Lung (tissue), 13 donors: ENCODE measurements around the gene SYNGR1. TPM values are rescaled to one million over a fixed set of nuclear protein-coding genes. Genes with fewer than 3 reads are reported as not detected.

Experiments used
- ATAC-seq: fragments of 200-7000 bp; cut with Tn5 transposase; one replicate; pipeline ENCODE4 v1.9.1; 2020; ENCODE audit warnings: moderate number of reproducible peaks; ENCODE audit not compliant: insufficient read depth, low FRiP score
- DNase-seq, 3 donors: peaks; one replicate each; pipeline ENCODE4 v3.0.0-alpha.2; 2013 to 2017
- H3K27ac ChIP-seq, 2 donors: one replicate each; pipeline ENCODE4 v1.5.1; 2013; ENCODE audit warnings: mild to moderate bottlenecking in 2 of 2, moderate library complexity in 2 of 2, control low read depth in 1 of 2, inconsistent platforms in 1 of 2, low read depth in 1 of 2, low read length in 1 of 2
- H3K27me3 ChIP-seq, 3 donors: one replicate each; pipeline ENCODE4 v1.5.1; 2013; ENCODE audit warnings: low read length in 2 of 3; ENCODE audit not compliant: control insufficient read depth in 3 of 3, insufficient read depth in 3 of 3
- H3K36me3 ChIP-seq, 4 donors: one replicate each; pipeline ENCODE4 v1.5.1; 2013; ENCODE audit warnings: low read length in 4 of 4, mild to moderate bottlenecking in 1 of 4, moderate library complexity in 1 of 4; ENCODE audit not compliant: control insufficient read depth in 4 of 4, insufficient read depth in 4 of 4
- H3K4me1 ChIP-seq, 5 donors: one replicate each; pipeline ENCODE4 v1.5.1; 2013; ENCODE audit warnings: low read length in 5 of 5, mild to moderate bottlenecking in 2 of 5, moderate library complexity in 1 of 5; ENCODE audit not compliant: control insufficient read depth in 5 of 5, insufficient read depth in 5 of 5
- H3K4me3 ChIP-seq: one replicate; pipeline ENCODE4 v1.5.1; 2013; ENCODE audit warnings: mild to moderate bottlenecking, control low read depth, moderate library complexity
- H3K9ac ChIP-seq, 2 donors: one replicate each; pipeline ENCODE4 v1.5.1; 2013; ENCODE audit warnings: low read length in 2 of 2, control low read depth in 1 of 2; ENCODE audit not compliant: insufficient read depth in 1 of 2
- H3K9me3 ChIP-seq, 4 donors: one replicate each; pipeline ENCODE4 v1.5.1; 2013; ENCODE audit warnings: low read length in 3 of 4, mild to moderate bottlenecking in 1 of 4, moderate library complexity in 1 of 4; ENCODE audit not compliant: control insufficient read depth in 4 of 4, insufficient read depth in 3 of 4
- CTCF ChIP-seq: IDR thresholded peaks from 2 replicates; pipeline ENCODE4 v1.5.1; 2012; ENCODE audit warnings: mild to moderate bottlenecking; ENCODE audit errors: control extremely low read depth, extremely low read depth
- WGBS, 2 donors: extraction: QIAGEN DNeasy Blood & Tissue Kit; methylation state at CpG; one replicate each; pipeline ENCODE4 v1.1.7; 2013; 5-methylcytosine and 5-hydroxymethylcytosine counted together
- polyA plus RNA-seq, 2 donors: library from polyadenylated mRNA; stranded (reverse); fragments of 200-250 nt; gene quantifications; one replicate each; pipeline ENCODE4 v1.2.1, GENCODE V29; 2013
- small RNA-seq: library from RNA; depleted of rRNA; stranded (forward); fragments of <200 nt; gene quantifications from one replicate; pipeline ENCODE3, GENCODE V24; 2014; ENCODE audit warnings: low replicate concordance
- total RNA-seq, 2 donors: library from RNA; depleted of rRNA in 1 of 2; stranded (reverse); fragments of >200 nt in 1 of 2; gene quantifications; one replicate each; pipeline ENCODE4 v1.2.1, GENCODE V29; 2014 to 2021
- donor health status: control.
- donor health status: control.
- donor health status: Bipolar disorder and iron deficiency.
- donor health status: healthy.
- donor health status: DM: yes; HTN: yes; CAD: no.

SYNGR1 gene
- total and polyA plus RNA-seq, 4 donors = 3.5 to 13.3 (median 5.5) TPM

GRCh38 chr22:39433476-39434242 is 83.9 kb downstream of the SYNGR1 start:
- H3K9ac ChIP-seq = no peak overlapping the region
- DNase-seq (no peak), ATAC-seq (no peak)
- H3K27ac ChIP-seq = no peak overlapping the region
- no peaks in the 10 kb centered on the region for H3K27me3 ChIP-seq
- peaks cover 0 to 31% (median 14%) of the 10 kb centered on the region in 4 donors for H3K36me3 ChIP-seq
- H3K4me3 ChIP-seq = no peak overlapping the region
- H3K4me1 ChIP-seq = peaks cover 0 to 14% (median 8%) of the 10 kb centered on the region in 5 donors
- 88 to 91% methylated on average over 31 of the region's 31 CpGs for WGBS, 2 donors
- TF ChIP-seq CTCF = no peak
- no peaks in the 10 kb centered on the region for H3K9me3 ChIP-seq

DNA sequence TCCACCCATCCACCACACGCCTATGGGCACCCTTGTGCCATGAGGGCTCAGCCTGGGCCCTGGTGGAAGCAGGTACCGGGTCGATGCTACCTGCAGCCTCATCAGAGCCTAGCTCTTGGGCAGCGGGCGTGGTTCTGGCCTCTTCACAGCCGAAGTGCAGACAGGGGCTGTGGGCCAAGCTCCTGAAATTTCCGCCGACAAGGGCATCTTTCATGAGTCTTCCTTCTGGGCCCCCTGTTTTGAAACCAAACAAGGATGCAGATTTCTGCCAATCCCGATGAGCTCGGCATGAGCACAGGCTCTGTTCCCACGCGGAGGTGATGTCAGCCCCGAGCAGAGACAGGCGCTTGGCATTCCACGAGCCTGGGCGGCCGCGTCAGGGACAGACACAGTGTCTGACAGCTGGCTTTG is 84.5 kb downstream of the SYNGR1 start:
- peaks cover 0 to 14% (median 8%) of the 10 kb centered on the region in 5 donors for H3K4me1 ChIP-seq
- H3K4me3 ChIP-seq = no peak overlapping the region
- H3K9me3 ChIP-seq = no peaks in the 10 kb centered on the region
- no peaks in the 10 kb centered on the region for H3K27me3 ChIP-seq
- 84 to 91% methylated on average over 18 of the region's 18 CpGs for WGBS, 2 donors
- H3K9ac ChIP-seq = no peak overlapping the region
- H3K27ac ChIP-seq = no peak overlapping the region
- no peak for TF ChIP-seq CTCF
- DNase-seq (no peak), ATAC-seq (no peak)
- H3K36me3 ChIP-seq = peaks cover 0 to 25% (median 12%) of the 10 kb centered on the region in 4 donors

- Histone ChIP-seq H3K4me1 (peaks cover 0 to 14% (median 8%) of the 10 kb centered on the region in 5 donors), H3K27ac (no peak overlapping the region), H3K4me3 (no peak overlapping the region), H3K9me3 (no peaks in the 10 kb centered on the region), H3K9ac (no peak overlapping the region), H3K36me3 (peaks cover 0 to 25% (median 11%) of the 10 kb centered on the region in 4 donors), H3K27me3 (no peaks in the 10 kb centered on the region)
- 88 to 93% methylated on average over 6 of the region's 6 CpGs for WGBS, 2 donors
- ATAC-seq (no peak), DNase-seq (no peak)
- no peak for TF ChIP-seq CTCF
Observed at GRCh38 chr22:39434721-39435120, 84.9 kb downstream of the SYNGR1 start.

Small RNAs within 50 kb of the gene (small RNA-seq; reads per million reads assigned to genes)
- gene SNORD43 = not detected
- gene SNORD83A = 5,142 reads per million, percentile 100 among the genes with 10 or more reads in this experiment
- gene SNORD83B = not detected

Other genes starting within 250 kb of the SYNGR1 start
- gene CBX7, start 197.3 kb upstream of the SYNGR1 start, total RNA-seq = 10 to 100 TPM; 18.1 to 22.9 TPM
- gene CBX7, start 197.3 kb upstream of the SYNGR1 start, polyA plus RNA-seq = 10 to 100 TPM; 18.9 to 27.8 TPM
- 10 to 100 TPM; 19.7 to 39.4 TPM for gene PDGFB, start 105.0 kb upstream of the SYNGR1 start, total RNA-seq
- gene PDGFB, start 105.0 kb upstream of the SYNGR1 start, polyA plus RNA-seq = 10 to 100 TPM in 1 of 2 donors, 1 to 10 TPM in 1; 9.8 to 56.7 TPM
- 1,000 to 10,000 TPM; 1,521 to 1,689 TPM for gene RPL3, start 30.4 kb upstream of the SYNGR1 start, total RNA-seq
- gene RPL3, start 30.4 kb upstream of the SYNGR1 start, polyA plus RNA-seq = 1,000 to 10,000 TPM; 2,233 to 2,749 TPM
- 10 to 100 TPM; 20.2 to 29.7 TPM for gene TAB1, start 49.8 kb downstream of the SYNGR1 start, total RNA-seq
- gene TAB1, start 49.8 kb downstream of the SYNGR1 start, polyA plus RNA-seq = 10 to 100 TPM; 13.9 to 16.4 TPM
- gene MGAT3, start 107.0 kb downstream of the SYNGR1 start, total RNA-seq = 10 to 100 TPM in 1 of 2 donors, 1 to 10 TPM in 1; 5.8 to 19.4 TPM
- gene MGAT3, start 107.0 kb downstream of the SYNGR1 start, polyA plus RNA-seq = 1 to 10 TPM; 5.6 to 6.0 TPM
- 10 to 100 TPM; 18.4 to 28.9 TPM for gene MIEF1, start 152.3 kb downstream of the SYNGR1 start, total RNA-seq
- gene MIEF1, start 152.3 kb downstream of the SYNGR1 start, polyA plus RNA-seq = 10 to 100 TPM in 1 of 2 donors, 1 to 10 TPM in 1; 7.1 to 16.5 TPM
- gene ATF4, start 170.6 kb downstream of the SYNGR1 start, total RNA-seq = 100 to 1,000 TPM; 179 to 390 TPM
- 100 to 1,000 TPM; 431 to 882 TPM for gene ATF4, start 170.6 kb downstream of the SYNGR1 start, polyA plus RNA-seq
- gene RPS19BP1, start 182.8 kb downstream of the SYNGR1 start, total RNA-seq = 10 to 100 TPM; 50.0 to 90.4 TPM
- 100 to 1,000 TPM; 179 to 199 TPM for gene RPS19BP1, start 182.8 kb downstream of the SYNGR1 start, polyA plus RNA-seq
- under 1 TPM; 0.15 to 0.17 TPM for gene CACNA1I, start 220.8 kb downstream of the SYNGR1 start, total RNA-seq
- gene CACNA1I, start 220.8 kb downstream of the SYNGR1 start, polyA plus RNA-seq = under 1 TPM; 0.07 to 0.22 TPM